ENCODE data around the gene APOL6.
A peak's percentile ranks its signal among the peaks of the same experiment; 100 is the strongest.

The APOL6 gene

DNA sequence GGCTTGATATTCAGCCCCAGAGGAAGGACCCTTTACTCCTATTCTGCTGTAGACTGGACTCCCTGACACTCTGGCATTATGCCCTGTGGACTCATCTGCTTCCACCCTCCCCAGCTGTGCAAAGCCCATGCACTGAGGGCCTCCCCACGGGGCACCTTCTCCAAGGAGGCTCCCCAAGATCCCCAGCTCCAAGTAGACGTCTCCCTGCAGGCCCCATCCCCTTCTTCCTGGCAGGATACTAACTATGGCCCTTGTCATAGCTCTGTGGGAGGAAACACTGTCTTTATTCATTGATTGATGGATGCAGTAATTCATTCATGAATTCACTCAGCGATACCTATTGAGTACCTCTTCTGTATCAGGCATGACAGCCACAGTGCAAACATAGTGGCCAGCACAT, 15.3 kb upstream of the APOL6 start:
- H3K4me3 ChIP-seq (ENCODE audit: low read length in 2 of 2), result no peak overlapping the region
- no CpG with 5 or more reads among the region's 3 CpGs for WGBS, 2 donors (ENCODE audit: extremely low coverage in 2 of 2, insufficient read length in 2 of 2, insufficient replicate concordance in 1 of 2)

DNA sequence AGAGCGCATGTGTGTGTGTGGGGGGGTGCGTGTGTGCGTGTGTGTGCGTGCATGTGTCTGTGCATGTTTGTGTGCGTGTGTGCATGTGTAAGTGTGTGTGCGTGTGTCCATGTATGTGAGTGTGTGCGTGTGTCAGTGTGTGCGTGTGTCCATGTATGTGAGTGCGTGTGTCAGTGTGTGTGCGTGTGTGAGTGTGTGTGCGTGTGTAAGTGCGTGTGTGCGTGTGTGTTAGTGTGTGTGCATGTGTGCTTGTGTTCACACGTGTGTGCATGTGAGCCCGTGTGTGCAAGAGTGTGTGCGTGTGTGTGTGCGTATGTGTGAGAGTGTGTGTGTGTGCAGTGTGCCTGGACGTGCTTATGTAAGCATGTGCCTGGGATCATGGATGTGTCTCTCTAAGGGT, 14.7 kb upstream of the APOL6 start:
- H3K18ac ChIP-seq (ENCODE audit: low read length), result peak overlapping the region; percentile 68
- peak overlapping the region; percentile 81 for H2BK15ac ChIP-seq (ENCODE audit: low read length)
- H2BK5ac ChIP-seq (ENCODE audit: low read length), result peak overlapping the region; percentile 2
- peaks cover 0 to 17% of the 10 kb centered on the region in 2 donors for H3K4me1 ChIP-seq (ENCODE audit: control insufficient read depth in 2 of 2, insufficient read depth in 1 of 2, low read depth in 1 of 2, low read length in 2 of 2)
- H3K27me3 ChIP-seq (ENCODE audit: control insufficient read depth in 3 of 3, insufficient read depth in 3 of 3, low read depth in 1 of 3, low read length in 3 of 3), result no peaks in the 10 kb centered on the region
- H2AK5ac ChIP-seq (ENCODE audit: low read depth, low read length), result peak overlapping the region; percentile 29
- peak overlapping the region in 1 of 2 donors; percentile 71 for H3K4me3 ChIP-seq (ENCODE audit: low read length in 2 of 2)
- H3K23ac ChIP-seq (ENCODE audit: low read depth, low read length, poor library complexity), result peak overlapping the region; percentile 37
- WGBS, 2 donors (ENCODE audit: extremely low coverage in 2 of 2, insufficient read length in 2 of 2, insufficient replicate concordance in 1 of 2), result 100% methylated on average over 6 of the region's 18 CpGs; no CpG with 5 or more reads in 1 of the 2 donors
- no peak overlapping the region for H3K4me2 ChIP-seq (ENCODE audit: insufficient read depth, low read length, poor library complexity, severe bottlenecking)
- no peak overlapping the region for H2BK120ac ChIP-seq (ENCODE audit: low read depth, low read length)
- H4K91ac ChIP-seq (ENCODE audit: low read depth, low read length, poor library complexity), result peak overlapping the region; percentile 99
- no peak for DNase-seq (ENCODE audit: low spot score)
- H2AFZ ChIP-seq (ENCODE audit: low read length), result no peak overlapping the region
- H3K9me3 ChIP-seq (replicated peaks in 1 of 2; ENCODE audit: control insufficient read depth in 2 of 2, insufficient read depth in 1 of 2, low read depth in 1 of 2, low read length in 2 of 2), result peaks cover 0 to 7% of the 10 kb centered on the region in 2 donors
- H2BK12ac ChIP-seq (ENCODE audit: low read length), result peak overlapping the region; percentile 96
- H3K27ac ChIP-seq (replicated peaks; ENCODE audit: low read length), result no peak overlapping the region
- H3K36me3 ChIP-seq (replicated peaks in 1 of 2; ENCODE audit: control insufficient read depth in 2 of 2, insufficient read depth in 2 of 2, low read length in 2 of 2), result no peaks in the 10 kb centered on the region
- no peak overlapping the region for H3K4ac ChIP-seq (ENCODE audit: low read length)
- peak overlapping the region; percentile 85 for H3K9ac ChIP-seq (ENCODE audit: low read depth, low read length, poor library complexity)
- H3K79me1 ChIP-seq (ENCODE audit: low read depth, low read length), result peaks cover 4% of the 10 kb centered on the region
- peak overlapping the region; percentile 84 for H4K8ac ChIP-seq (ENCODE audit: low read depth, low read length)
- H3K14ac ChIP-seq (ENCODE audit: low read length), result peak overlapping the region; percentile 96

More for the DNA sequence above, 15.3 kb upstream of the APOL6 start:
- H3K27me3 ChIP-seq (ENCODE audit: control insufficient read depth in 3 of 3, insufficient read depth in 3 of 3, low read depth in 1 of 3, low read length in 3 of 3), result no peaks in the 10 kb centered on the region
- no peak overlapping the region for H2BK15ac ChIP-seq (ENCODE audit: low read length)
- no peak overlapping the region for H2BK12ac ChIP-seq (ENCODE audit: low read length)
- no peak overlapping the region for H3K14ac ChIP-seq (ENCODE audit: low read length)
- no peak overlapping the region for H3K9ac ChIP-seq (ENCODE audit: low read depth, low read length, poor library complexity)
- no peaks in the 10 kb centered on the region for H3K36me3 ChIP-seq (replicated peaks in 1 of 2; ENCODE audit: control insufficient read depth in 2 of 2, insufficient read depth in 2 of 2, low read length in 2 of 2)
- H2BK5ac ChIP-seq (ENCODE audit: low read length), result no peak overlapping the region
- no peak overlapping the region for H2BK120ac ChIP-seq (ENCODE audit: low read depth, low read length)
- peaks cover 0 to 13% of the 10 kb centered on the region in 2 donors for H3K4me1 ChIP-seq (ENCODE audit: control insufficient read depth in 2 of 2, insufficient read depth in 1 of 2, low read depth in 1 of 2, low read length in 2 of 2)
- no peak for DNase-seq (ENCODE audit: low spot score)
- H3K4me2 ChIP-seq (ENCODE audit: insufficient read depth, low read length, poor library complexity, severe bottlenecking), result no peak overlapping the region
- no peak overlapping the region for H4K8ac ChIP-seq (ENCODE audit: low read depth, low read length)
- H3K4ac ChIP-seq (ENCODE audit: low read length), result no peak overlapping the region
- H4K91ac ChIP-seq (ENCODE audit: low read depth, low read length, poor library complexity), result no peak overlapping the region
- H3K9me3 ChIP-seq (replicated peaks in 1 of 2; ENCODE audit: control insufficient read depth in 2 of 2, insufficient read depth in 1 of 2, low read depth in 1 of 2, low read length in 2 of 2), result peaks cover 0 to 7% of the 10 kb centered on the region in 2 donors
- H2AK5ac ChIP-seq (ENCODE audit: low read depth, low read length), result no peak overlapping the region
- no peak overlapping the region for H3K23ac ChIP-seq (ENCODE audit: low read depth, low read length, poor library complexity)
- no peak overlapping the region for H3K18ac ChIP-seq (ENCODE audit: low read length)
- H3K79me1 ChIP-seq (ENCODE audit: low read depth, low read length), result peaks cover 4% of the 10 kb centered on the region
- H3K27ac ChIP-seq (replicated peaks; ENCODE audit: low read length), result no peak overlapping the region
- no peak overlapping the region for H2AFZ ChIP-seq (ENCODE audit: low read length)

DNA sequence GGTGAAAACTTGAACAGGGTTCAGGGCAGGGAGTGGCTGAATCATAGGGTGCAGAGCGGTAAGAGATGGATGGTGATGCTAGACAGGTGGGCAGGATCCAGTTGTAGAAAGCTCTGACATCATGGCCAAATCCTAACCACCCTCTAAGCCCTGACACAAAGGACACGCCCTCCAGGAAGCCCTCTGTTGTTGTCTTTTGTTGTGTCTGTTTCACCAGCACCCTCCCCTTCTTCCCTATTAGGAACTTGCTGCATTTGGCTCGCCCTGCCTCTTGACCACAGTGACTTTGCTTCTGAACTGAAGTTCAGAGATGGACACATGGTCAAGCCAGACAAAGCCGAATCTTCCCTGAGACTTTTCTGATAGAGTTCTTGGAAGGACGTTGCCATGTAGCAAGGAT, 14.2 kb upstream of the APOL6 start:
- Histone ChIP-seq H2BK12ac (ENCODE audit: low read length) (no peak overlapping the region), H2AFZ (ENCODE audit: low read length) (no peak overlapping the region), H2BK120ac (ENCODE audit: low read depth, low read length) (no peak overlapping the region), H2BK5ac (ENCODE audit: low read length) (peak overlapping the region; percentile 2), H3K79me1 (ENCODE audit: low read depth, low read length) (peaks cover 4% of the 10 kb centered on the region), H2BK15ac (ENCODE audit: low read length) (no peak overlapping the region), H2AK5ac (ENCODE audit: low read depth, low read length) (no peak overlapping the region), H3K18ac (ENCODE audit: low read length) (no peak overlapping the region), H3K4ac (ENCODE audit: low read length) (no peak overlapping the region), H3K4me2 (ENCODE audit: insufficient read depth, low read length, poor library complexity, severe bottlenecking) (no peak overlapping the region), H3K9me3 (replicated peaks in 1 of 2; ENCODE audit: control insufficient read depth in 2 of 2, insufficient read depth in 1 of 2, low read depth in 1 of 2, low read length in 2 of 2) (peaks cover 0 to 4% of the 10 kb centered on the region in 2 donors), H3K4me3 (ENCODE audit: low read length in 2 of 2) (no peak overlapping the region), H3K27me3 (ENCODE audit: control insufficient read depth in 3 of 3, insufficient read depth in 3 of 3, low read depth in 1 of 3, low read length in 3 of 3) (no peaks in the 10 kb centered on the region), H4K8ac (ENCODE audit: low read depth, low read length) (no peak overlapping the region), H4K91ac (ENCODE audit: low read depth, low read length, poor library complexity) (no peak overlapping the region), H3K9ac (ENCODE audit: low read depth, low read length, poor library complexity) (no peak overlapping the region), H3K27ac (replicated peaks; ENCODE audit: low read length) (no peak overlapping the region), H3K4me1 (ENCODE audit: control insufficient read depth in 2 of 2, insufficient read depth in 1 of 2, low read depth in 1 of 2, low read length in 2 of 2) (peaks cover 0 to 17% of the 10 kb centered on the region in 2 donors), H3K23ac (ENCODE audit: low read depth, low read length, poor library complexity) (no peak overlapping the region), H3K36me3 (replicated peaks in 1 of 2; ENCODE audit: control insufficient read depth in 2 of 2, insufficient read depth in 2 of 2, low read length in 2 of 2) (no peaks in the 10 kb centered on the region), H3K14ac (ENCODE audit: low read length) (no peak overlapping the region)
- WGBS, 2 donors (ENCODE audit: extremely low coverage in 2 of 2, insufficient read length in 2 of 2, insufficient replicate concordance in 1 of 2), result no CpG with 5 or more reads among the region's 5 CpGs
- DNase-seq (ENCODE audit: low spot score), result no peak

DNA sequence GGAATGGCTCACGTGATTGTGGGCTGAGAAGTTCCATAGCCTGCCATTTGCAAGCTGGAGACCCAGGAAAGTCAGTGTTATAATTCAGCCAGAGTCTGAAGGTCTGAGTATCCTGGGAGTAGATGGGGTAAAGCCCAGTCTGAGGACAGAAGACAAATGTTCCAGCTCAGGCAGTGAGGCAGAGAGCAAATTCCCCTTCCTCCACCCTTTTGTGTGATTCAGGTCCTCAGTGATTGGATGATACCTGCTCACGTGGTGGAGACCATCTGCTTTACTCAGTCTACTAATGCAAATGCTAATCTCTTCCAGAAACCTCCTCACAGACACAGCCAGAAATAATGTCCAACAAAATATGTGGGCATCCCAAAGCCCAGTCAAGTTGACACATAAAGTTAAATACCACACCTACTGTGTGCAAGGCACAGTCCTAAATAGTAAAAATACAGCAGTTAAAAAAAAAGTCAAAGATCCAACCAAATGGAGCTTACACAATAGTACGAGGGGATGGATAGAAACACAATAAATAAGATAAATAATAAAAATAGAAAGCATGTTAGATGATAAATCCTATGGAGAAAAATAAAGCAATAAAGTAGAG, 13.2 kb upstream of the APOL6 start:
- no peak overlapping the region for H3K23ac ChIP-seq (ENCODE audit: low read depth, low read length, poor library complexity)
- no CpG with 5 or more reads among the region's 3 CpGs for WGBS, 2 donors (ENCODE audit: extremely low coverage in 2 of 2, insufficient read length in 2 of 2, insufficient replicate concordance in 1 of 2)

More for the DNA sequence above, 13.2 kb upstream of the APOL6 start:
- no peaks in the 10 kb centered on the region for H3K36me3 ChIP-seq (replicated peaks in 1 of 2; ENCODE audit: control insufficient read depth in 2 of 2, insufficient read depth in 2 of 2, low read length in 2 of 2)
- no peak overlapping the region for H3K9ac ChIP-seq (ENCODE audit: low read depth, low read length, poor library complexity)
- no peak overlapping the region for H4K8ac ChIP-seq (ENCODE audit: low read depth, low read length)
- no peak overlapping the region for H2BK12ac ChIP-seq (ENCODE audit: low read length)
- peaks cover 4% of the 10 kb centered on the region for H3K79me1 ChIP-seq (ENCODE audit: low read depth, low read length)
- no peak overlapping the region for H2BK15ac ChIP-seq (ENCODE audit: low read length)
- H2BK5ac ChIP-seq (ENCODE audit: low read length), result no peak overlapping the region
- no peak overlapping the region for H4K91ac ChIP-seq (ENCODE audit: low read depth, low read length, poor library complexity)
- H3K14ac ChIP-seq (ENCODE audit: low read length), result no peak overlapping the region
- peaks cover 0 to 17% of the 10 kb centered on the region in 2 donors for H3K4me1 ChIP-seq (ENCODE audit: control insufficient read depth in 2 of 2, insufficient read depth in 1 of 2, low read depth in 1 of 2, low read length in 2 of 2)
- H3K4me3 ChIP-seq (ENCODE audit: low read length in 2 of 2), result no peak overlapping the region
- peaks cover 0 to 4% of the 10 kb centered on the region in 2 donors for H3K9me3 ChIP-seq (replicated peaks in 1 of 2; ENCODE audit: control insufficient read depth in 2 of 2, insufficient read depth in 1 of 2, low read depth in 1 of 2, low read length in 2 of 2)
- no peak overlapping the region for H3K4me2 ChIP-seq (ENCODE audit: insufficient read depth, low read length, poor library complexity, severe bottlenecking)
- DNase-seq (ENCODE audit: low spot score), result no peak
- H2BK120ac ChIP-seq (ENCODE audit: low read depth, low read length), result no peak overlapping the region
- H3K18ac ChIP-seq (ENCODE audit: low read length), result no peak overlapping the region
- H3K4ac ChIP-seq (ENCODE audit: low read length), result no peak overlapping the region
- no peak overlapping the region for H2AFZ ChIP-seq (ENCODE audit: low read length)
- no peak overlapping the region for H3K27ac ChIP-seq (replicated peaks; ENCODE audit: low read length)
- no peak overlapping the region for H2AK5ac ChIP-seq (ENCODE audit: low read depth, low read length)
- no peaks in the 10 kb centered on the region for H3K27me3 ChIP-seq (ENCODE audit: control insufficient read depth in 3 of 3, insufficient read depth in 3 of 3, low read depth in 1 of 3, low read length in 3 of 3)
